ENCODE data around the gene ZBTB20. TPM values are rescaled to one million over a fixed set of nuclear protein-coding genes. Genes with fewer than 3 reads are reported as not detected.

ZBTB20 gene
- total RNA-seq, 1 donor from 2014 or later, result 110 TPM

DNA sequence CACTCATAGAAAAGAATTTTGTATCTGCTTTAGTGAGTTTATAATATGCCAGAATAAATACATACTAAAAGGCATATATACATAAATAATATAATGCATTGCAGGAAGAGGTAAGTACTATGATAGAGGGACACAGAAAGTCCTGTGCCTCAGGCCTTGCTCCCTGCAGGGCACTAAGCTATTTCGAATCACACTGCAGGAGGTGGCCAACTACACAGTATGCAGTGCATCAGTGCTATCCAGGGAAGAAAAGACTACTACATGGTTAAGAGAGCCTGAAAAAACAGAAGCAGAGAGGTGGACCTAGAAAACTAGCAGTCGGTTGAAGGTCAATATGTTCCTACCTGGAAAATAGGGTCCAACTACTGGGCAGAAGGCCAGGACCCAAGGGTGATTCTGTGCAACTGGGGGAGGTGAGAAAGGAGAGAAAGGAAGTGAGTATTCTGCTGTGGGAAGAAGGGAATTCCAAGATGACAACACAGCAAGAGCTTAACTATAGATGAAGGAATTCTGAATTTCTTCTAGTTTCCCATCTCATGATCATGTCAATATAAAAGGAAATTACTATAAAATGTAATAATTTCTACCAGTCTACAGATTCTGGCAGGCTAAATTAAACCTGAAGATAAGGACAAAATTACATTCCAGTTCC, 218.0 kb downstream of the ZBTB20 start:
- DNase-seq (ENCODE audit: low spot score), result no peak

DNA sequence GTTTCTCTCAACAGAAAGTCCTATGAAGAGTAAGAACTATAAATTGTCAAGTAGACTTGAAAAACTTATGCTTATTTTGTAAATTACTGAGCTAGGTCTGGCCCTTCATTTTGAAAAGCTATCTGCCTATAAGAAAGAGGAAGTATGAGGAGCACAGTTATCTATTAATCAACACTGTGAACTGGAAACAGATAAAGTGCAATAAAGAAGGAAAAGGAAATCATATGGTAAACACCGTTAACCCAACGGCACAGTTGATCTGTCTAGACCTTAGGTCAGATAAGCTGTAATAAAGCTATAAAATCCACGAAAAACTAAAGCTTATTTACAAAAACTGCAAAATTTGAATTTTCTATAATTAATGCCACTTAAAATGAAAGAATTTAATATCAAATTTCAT, 242.5 kb downstream of the ZBTB20 start:
- DNase-seq (ENCODE audit: low spot score), result no peak

DNA sequence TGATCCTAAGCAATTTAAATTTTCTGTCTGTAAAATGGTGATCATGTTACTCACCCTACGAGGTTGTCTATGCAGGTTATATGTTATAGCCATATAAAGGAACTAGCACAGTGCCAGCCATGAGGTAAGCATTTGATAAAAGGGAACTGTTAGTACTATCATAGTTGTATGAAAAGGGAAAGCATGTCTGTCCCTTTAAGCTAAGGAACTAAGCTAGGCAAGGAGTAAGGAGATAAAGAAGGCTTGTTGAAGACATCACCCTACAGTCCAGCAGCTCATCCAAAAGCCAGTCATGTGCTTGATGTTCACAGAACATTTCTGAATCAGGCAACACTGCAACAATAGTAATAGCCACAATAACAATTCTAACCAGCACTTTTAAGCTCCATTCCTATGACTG, 243.9 kb downstream of the ZBTB20 start:
- no peak for DNase-seq (ENCODE audit: low spot score)

DNA sequence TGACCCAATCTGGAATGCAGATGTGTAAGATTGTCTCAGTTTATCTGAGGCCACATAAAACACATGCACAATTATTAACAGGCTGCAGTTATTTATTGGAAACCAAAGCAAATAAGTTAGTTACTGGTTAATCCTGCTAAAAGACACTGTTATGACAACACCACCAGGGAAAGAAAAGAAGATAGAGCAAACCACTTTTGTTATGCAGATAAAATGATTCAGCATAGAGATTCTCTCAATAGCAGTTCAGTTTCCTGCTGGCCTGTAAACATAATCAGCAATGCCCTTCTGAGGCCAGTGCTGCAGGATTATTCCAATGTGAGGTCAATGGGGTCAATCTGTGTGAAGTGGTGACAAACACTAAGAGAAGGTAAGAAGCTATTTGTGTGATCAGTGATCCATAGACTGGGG, 244.4 kb downstream of the ZBTB20 start:
- DNase-seq (ENCODE audit: low spot score), result no peak

DNA sequence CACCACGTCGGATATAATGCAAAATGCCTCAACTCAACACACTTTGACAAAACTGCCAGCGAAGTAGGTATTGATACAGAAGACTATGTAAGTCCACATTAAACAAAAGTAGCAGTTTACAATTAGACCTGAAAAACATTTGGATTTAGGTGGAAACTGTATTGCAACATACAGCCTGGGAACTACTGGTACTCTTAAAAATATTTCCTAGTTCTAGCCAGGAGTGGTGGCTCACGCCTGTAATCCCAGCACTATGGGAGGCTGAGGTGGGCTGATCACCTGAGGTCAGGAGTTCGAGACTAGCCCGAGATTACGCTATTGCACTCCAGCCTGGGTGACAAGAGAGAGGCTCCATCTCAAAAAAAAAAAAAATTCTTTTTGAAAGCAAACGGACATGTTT, 246.2 kb downstream of the ZBTB20 start:
- no peak for DNase-seq (ENCODE audit: low spot score)

DNA sequence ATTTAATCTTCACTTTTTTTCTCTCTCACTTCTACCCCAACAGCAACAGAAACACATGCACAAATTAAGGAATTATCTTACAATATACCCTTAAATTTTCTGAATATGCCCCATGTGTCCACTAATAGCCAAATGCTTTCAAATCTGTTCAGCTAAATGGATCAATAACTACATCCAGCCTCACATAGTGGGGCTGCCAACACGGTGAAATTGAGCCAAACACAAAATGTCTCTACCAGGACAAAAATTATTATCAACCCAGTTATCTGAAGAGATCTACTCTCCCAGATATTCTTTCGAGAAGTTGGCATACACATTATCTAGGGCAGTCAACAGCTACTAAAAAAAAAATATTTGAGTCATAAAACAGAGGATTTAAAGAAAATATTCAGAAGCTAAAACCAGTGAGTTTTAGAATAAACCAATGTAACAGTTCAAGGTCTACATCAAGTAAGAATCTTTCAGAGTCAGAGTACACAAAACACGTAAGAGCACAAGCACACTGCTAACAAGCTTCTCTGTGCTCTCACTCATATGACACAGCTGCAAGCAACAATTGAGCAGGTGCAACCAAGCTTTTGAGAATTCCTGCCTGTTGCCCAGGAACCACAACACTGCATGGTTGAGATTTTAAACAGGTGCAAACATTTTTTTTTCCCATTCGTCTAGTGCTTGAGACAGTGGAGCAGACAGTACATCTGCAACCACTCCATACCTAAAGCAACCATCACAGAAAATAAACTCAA, 247.7 kb downstream of the ZBTB20 start:
- no peak for DNase-seq (ENCODE audit: low spot score)

DNA sequence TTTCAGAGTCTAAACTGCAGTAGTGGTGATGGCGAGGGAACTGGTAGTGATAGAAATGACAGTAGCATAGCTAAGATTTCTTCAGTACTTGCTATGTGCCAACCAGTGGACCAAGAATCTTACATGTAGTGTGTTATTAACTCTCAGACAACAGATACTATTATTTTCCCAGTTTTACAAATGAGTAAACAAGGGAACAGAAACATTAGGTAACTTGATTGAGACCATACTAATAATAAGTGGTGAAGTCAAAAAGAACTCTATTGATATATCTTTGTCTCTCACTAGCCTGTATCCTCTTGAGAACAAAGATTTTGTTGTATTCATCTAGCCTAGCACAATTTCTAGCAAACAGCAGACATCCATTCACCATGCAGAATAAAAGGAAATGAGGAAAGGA, 250.1 kb downstream of the ZBTB20 start:
- DNase-seq (ENCODE audit: low spot score), result no peak

DNA sequence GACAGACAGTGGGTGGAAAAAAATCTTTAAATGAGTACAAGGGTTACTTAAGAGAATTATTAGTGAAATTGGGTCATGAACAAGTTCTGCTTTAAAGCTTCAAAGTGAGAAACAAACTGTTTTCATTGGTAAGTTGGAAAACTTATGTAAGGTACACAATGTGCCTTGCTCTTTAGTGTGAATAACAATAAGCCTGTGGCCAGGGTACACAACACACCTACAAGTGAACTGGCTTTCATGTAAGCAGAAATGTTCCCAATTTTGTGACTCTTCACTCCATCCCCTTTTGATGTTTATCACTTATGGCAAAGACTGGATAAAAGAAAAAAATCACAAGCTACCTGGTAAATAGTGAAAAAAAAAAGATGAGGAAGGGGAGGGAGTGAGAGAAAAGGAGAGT, 253.7 kb downstream of the ZBTB20 start:
- no peak for DNase-seq (ENCODE audit: low spot score)

DNA sequence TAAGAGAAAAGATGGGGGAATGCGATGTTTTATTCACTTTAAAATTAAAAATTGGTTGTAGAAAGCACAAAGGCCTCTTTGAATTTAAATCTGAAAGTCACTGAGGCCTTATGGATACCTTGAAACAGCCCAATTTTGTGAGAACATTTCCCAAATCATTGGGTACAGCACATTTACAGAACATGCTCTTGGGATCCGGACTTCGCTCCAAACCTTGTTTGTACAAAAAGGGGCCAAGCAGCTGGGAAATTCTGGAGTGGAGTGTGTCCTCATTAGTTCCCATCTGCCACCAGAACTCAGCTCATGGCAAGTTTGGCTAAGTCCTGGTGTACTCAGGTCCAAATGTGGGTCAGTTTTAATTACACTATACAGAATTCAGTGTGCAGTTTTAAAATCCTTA, 254.2 kb downstream of the ZBTB20 start:
- DNase-seq (ENCODE audit: low spot score), result no peak

DNA sequence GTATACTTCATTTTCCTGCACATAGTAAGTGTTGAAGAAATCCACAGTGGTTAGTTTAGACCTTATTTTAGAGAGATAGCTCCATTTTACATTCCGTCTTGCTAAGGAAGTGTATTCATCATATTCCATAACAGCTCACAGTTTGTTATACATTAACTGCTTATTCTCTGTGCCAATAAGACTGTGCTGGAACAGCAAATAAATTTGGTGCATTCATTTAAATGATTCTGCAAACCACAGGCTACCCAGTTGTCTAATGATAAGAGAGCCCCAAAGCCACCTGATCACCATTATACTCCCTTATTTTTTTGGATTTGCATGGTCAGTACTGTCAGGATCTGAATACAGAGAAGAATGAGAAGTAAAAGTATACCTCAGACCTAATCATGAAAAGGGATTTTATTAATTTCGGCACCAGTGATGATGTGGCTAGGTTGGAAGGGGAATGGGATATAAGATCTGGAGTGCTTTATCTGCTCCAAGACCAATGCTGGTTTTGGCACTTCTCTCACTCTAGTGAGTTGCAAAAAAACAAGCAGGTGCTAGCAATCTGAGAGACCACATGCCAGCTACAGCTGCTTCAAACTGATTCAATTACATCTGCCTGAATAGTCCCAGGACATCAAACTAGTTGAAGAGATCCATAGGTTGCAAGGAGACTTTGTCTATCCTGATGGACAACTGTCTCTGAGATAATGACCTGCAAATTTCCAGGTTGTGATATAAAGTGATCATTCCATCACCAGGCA, 254.8 kb downstream of the ZBTB20 start:
- no peak for DNase-seq (ENCODE audit: low spot score)

DNA sequence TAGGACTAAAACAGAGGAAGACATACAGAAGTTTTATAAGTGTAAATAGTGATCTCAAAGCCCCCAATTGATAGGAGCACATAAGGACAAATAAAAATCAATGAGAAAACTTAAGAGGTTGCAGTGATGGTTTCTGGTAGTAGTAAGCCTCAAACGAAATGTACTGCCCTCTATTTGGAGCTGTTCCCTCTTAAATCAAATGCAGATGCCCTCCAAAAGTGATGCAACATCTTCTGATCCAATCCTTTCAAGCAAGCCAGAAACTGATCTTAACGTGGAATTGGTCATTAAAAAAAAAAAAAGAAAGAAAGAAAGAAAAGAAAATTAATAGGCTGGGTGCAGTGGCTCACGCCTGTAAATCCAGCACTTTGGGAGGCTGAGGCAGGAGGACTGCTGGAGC, 259.3 kb downstream of the ZBTB20 start:
- DNase-seq (ENCODE audit: low spot score), result no peak

DNA sequence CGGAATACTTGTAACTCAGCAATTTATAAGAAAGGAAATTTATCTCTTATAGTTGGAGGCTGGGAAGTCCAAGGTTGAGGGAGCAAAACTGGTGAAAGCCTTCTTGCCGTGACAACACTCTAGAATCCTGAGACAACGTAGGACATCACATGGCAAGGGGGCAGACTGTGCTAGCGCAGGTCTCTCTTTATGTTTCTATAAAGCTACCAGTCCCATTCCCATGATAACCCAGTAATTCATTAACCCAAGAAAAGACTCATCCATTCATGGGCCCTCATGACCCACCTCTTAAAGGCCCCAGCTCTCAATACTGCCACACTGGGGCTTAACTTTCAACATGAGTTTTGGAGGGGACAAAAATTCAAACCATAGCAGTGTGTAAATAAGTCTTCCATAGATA, 260.2 kb downstream of the ZBTB20 start:
- DNase-seq (ENCODE audit: low spot score), result no peak

DNA sequence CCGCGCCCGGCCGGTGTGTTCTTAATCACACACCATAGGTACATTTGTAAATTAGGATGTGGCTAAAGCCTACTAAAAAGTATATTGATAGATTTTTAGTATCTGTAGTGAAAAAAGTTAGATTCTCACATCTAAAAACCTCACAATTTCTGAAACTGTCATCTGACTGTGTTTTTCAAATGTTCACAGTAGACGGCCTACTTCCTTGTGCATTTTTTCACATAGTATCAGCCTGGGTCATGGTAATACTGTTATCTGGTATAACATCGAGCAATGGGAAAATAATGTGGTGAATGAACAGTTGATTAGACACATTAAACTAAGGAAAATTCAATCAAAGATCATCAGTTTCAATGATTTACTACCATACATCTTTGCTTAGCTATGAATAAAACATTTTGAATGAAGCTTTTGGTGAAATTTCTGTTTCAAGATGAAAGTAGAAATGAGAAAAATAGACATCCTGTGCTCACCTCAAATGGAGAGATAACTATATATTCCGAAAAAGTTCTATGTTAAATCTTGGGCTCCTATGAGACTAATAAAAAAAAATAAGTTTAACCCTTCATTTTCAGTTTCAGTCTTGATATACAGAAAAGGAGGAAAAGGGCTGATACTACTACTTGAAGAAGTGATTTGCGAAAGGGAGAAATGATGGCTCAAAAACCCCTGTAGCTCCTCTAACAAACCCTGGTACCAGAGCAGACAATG, 262.7 kb downstream of the ZBTB20 start:
- DNase-seq (ENCODE audit: low spot score), result no peak

DNA sequence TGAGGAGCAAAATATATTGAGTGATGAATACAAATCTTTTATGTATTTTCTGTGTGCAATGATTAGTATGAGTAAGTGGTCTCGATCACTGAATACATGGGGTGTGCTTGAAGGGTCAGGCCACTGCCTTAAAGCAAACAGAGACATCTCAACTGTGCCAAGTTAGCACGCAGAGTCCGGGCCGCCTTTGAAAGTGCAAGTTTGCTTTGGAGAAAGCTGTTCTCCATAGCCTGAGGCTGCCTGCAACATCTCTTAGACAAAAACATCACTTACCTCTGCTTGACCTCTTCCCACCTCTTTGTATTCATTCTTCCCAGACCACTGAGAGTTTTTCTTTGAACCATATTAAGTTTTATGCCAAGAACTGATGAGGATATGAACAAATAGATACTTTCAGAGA, 267.0 kb downstream of the ZBTB20 start:
- no peak for DNase-seq (ENCODE audit: low spot score)

DNA sequence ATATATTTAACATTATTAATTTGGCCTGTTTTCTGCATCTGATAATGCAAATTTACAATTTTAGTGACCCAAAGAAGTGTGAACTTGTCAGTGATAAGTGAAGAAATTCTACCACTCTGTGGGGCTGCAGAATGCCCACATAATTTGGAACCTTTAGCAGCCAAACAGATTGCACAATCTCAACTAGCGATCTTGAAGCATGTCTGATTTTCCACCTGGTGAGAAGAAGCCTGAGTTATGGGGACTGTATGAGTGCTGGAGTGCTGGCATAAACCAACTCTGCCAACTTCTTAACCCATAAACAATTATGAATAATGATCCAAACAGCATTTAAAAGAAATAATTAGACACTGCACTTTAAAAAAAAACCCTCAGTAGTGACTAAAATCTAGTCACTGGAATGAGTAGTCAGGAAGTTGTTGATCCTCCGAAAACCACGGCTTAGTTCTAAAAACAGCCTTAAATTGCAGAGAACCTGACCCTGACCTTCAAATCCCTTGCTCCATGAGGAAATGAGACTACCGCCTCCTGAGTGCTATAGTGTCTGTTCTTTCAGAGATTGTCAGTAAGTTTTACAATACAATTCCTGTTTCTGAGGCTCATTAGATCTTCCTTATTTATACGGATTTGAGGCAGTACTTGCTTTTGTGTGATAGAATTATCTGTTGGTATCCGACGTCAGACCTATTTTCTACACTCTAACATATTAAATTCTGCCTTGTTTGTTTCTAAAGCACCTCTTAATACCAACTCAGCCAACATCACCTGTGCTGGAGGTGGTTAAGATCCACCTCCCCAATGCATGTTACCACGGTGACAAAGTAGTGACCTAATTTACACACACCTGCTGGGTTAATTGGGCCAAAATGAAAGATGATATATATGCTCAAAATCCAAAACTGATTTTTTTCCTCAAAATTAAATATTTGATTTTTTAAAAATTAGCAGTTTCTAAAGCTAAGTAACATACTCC, 267.7 kb downstream of the ZBTB20 start:
- no peak for DNase-seq (ENCODE audit: low spot score)

DNA sequence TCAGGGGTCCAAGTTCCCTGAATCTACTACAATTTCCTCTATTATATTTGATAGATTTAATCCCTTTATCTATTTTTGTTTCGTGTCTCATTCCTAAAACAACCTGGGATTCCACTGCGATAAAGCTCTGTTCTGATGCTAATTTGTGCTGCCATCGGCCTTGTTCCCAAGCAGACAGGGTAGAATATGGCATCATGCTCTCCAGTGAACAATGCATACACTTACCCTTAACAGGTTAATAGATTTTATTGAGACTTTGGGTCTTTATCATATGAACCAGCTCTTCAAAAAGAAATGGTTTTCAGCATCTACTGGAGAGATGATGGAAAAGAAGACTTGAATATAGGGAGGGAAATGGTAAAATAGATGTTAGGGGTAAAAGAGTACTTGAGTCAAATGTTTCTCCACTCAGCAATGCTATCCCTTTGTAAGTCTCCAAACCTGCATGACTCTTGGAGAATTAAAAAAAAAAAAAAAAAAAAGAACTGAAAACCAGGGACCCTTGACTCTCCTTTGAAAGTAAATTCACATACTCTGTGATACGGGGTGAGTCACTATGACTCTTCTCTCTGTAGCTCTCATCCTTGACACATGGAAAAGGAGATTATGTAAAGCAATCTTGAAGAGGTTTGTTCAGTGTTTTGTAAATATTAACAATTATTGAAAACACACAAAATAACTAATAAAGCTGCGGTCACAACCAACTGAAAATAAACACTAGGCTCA, 268.8 kb downstream of the ZBTB20 start:
- DNase-seq (ENCODE audit: low spot score), result no peak

DNA sequence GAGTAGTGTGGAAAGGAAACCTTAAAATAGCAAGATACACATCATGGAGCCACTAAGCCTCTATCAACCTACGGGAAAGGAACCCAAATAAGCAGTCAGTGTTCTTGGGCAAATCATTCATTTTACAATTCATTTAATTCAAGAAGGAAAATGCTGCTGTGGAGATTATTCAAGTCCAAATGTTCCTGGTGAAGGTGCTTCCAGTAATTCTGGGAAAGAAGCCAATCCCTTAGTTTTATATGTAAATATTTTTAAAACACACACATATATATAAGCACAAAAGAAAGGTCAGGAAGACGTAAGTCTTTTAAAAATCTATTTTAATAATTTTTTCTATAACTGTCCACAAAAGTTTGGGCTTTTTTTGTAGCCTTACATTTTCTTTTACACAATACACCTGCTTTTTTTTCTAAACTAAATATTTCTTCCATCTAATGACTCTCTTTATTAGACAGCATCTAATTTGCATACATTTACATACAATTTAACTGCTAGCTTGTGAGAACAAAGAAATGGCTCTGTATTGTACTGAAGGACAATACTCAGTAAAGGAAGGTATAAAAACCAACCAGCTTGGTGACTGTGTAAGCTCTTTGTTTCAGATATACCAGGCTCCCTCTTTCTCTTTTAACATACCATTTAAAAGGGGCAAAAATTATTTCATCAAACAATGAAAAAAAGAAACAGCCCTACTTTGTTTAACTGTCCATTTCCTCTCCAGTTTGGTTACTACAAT, 269.5 kb downstream of the ZBTB20 start:
- DNase-seq (ENCODE audit: low spot score), result no peak

DNA sequence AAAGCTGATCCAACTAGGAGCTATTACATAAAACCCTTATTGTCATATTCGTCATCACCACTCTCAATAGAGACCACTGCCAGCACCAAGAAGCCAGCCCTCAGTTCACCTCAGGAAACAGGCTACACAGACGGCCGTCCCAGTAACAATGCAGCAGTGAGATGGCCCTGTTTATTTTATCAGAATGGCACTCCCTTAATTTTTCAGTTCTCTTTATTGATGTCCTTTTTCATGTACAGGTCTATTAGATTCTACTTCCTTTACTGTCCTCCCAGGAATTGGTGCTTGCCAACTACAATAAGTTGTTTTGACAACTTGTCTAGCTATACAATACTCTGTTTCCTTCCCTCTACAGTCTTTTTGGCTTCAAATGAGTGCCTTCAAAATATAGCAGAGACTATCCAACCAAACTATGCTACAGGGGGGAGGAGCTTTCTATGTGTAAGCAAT, 272.5 kb downstream of the ZBTB20 start:
- DNase-seq (ENCODE audit: low spot score), result no peak

DNA sequence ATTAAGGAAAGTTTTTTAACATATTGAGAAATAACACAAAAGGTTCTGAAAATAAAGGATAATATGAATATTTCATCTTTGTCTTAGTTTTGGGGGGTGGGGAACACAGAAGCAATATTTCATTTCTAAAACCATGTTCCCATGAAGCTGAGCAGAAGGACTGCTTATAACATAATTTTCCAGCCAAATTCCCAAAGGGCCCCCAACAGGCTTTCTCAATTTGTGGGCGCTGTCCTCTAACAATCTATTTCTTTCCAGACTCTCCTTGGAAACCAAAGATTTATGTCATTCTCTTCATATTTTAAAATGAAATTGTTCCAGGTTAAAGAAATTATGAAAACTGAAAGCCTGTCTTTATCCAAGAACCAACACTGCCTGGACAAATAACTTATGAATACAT, 273.5 kb downstream of the ZBTB20 start:
- no peak for DNase-seq (ENCODE audit: low spot score)

DNA sequence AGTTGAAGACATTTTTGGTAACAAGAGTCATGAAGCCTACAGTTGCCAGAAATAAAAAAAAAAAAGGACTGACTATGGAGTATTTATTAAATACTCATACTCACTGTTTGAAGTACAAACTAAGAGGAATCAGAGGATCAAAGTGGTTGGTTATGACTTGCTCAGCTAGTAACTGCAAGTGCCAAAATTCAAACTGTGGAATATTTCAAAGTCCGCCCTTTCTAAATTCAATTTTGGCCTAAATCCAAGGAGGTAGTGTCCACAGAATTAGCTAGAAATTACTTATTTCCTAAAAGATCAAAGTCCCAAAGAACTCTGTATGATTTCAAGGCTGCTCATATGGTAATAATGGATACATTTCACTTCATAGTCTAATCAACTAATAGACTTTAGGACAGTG, 274.5 kb downstream of the ZBTB20 start:
- no peak for DNase-seq (ENCODE audit: low spot score)
